Fibroblast of villous mesenchyme (primary cell): ENCODE results near the gene NR2F1-AS1. TPM values are rescaled to one million over a fixed set of nuclear protein-coding genes. Genes with fewer than 3 reads are reported as not detected.

Source experiments
- DNase-seq: peaks from one replicate; pipeline ENCODE4 v3.0.0-alpha.2; 2010; ENCODE audit warnings: low read depth
- H3K4me3 ChIP-seq: 2 replicates; pipeline ENCODE4 v1.5.1; 2011; ENCODE audit warnings: low read depth, mild to moderate bottlenecking, low read length
- total RNA-seq: library from RNA; depleted of rRNA; stranded (reverse); fragments of >200 nt; gene quantifications from 2 replicates; pipeline ENCODE4 v1.2.3, GENCODE V29; 2012
- TF ChIP-seq, protein P1 (sequence below): IDR thresholded peaks from 2 replicates; pipeline ENCODE4 v1.5.1; 2012; ENCODE audit warnings: low read depth, mild to moderate bottlenecking, low read length; ENCODE audit not compliant: insufficient read depth

Gene NR2F1-AS1
- total RNA-seq, 1 donor: 27.6 TPM

- TF ChIP-seq, protein P1, sequence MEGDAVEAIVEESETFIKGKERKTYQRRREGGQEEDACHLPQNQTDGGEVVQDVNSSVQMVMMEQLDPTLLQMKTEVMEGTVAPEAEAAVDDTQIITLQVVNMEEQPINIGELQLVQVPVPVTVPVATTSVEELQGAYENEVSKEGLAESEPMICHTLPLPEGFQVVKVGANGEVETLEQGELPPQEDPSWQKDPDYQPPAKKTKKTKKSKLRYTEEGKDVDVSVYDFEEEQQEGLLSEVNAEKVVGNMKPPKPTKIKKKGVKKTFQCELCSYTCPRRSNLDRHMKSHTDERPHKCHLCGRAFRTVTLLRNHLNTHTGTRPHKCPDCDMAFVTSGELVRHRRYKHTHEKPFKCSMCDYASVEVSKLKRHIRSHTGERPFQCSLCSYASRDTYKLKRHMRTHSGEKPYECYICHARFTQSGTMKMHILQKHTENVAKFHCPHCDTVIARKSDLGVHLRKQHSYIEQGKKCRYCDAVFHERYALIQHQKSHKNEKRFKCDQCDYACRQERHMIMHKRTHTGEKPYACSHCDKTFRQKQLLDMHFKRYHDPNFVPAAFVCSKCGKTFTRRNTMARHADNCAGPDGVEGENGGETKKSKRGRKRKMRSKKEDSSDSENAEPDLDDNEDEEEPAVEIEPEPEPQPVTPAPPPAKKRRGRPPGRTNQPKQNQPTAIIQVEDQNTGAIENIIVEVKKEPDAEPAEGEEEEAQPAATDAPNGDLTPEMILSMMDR: no peak
- DNase-seq: no peak
- H3K4me3 ChIP-seq: no peak overlapping the region
Measured at GRCh38 chr5:93360436-93361088, 220.5 kb downstream of the NR2F1-AS1 start.

DNA sequence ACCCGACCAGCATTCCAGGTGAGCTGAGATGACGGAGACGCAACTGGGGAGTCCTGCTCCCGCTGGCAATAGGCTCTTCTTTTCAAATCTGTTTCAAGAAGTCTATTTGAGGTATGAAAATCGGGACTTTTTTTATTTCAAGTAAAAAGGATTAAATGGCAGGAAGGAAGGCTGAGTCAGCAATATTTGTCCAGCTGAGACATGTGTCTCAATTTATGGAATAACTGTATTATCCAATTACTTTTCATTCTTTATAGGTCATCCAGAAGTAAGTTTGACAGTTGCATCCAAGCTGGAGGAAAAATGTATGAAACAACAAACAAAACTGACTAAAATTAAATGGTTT, 221.1 kb downstream of the NR2F1-AS1 start:
- DNase-seq: no peak
- TF ChIP-seq, protein P1: no peak

More for the DNA sequence above, 221.1 kb downstream of the NR2F1-AS1 start:
- H3K4me3 ChIP-seq: peak overlapping the region; percentile 13

Other genes starting within 250 kb of the NR2F1-AS1 start
- 29.8 and 68.3 TPM in 2 replicates for gene NR2F1, start 2.0 kb upstream of the NR2F1-AS1 start, total RNA-seq
- 1.3 and 2.2 TPM in 2 replicates for gene POU5F2, start 160.4 kb upstream of the NR2F1-AS1 start, total RNA-seq